GM18870 (cell line): ENCODE results near the gene GTF2IRD2.
"Not testable (repeated sequence)": the region's sequence is repeated elsewhere in the genome, so short reads cannot be mapped to it uniquely, and the experiment has no call there.

Experiments
- ATAC-seq: cut with Tn5 transposase; IDR thresholded peaks from one replicate; pipeline ENCODE4 v1.9.1; 2021; ENCODE audit warnings: moderate library complexity; ENCODE audit not compliant: unreplicated experiment

Gene GTF2IRD2

GRCh38 chr7:74788369-74789150, 62.8 kb downstream of the GTF2IRD2 start:
- peak; percentile 61 for ATAC-seq

- not testable (repeated sequence) for ATAC-seq
These were observed 67.8 kb downstream of the GTF2IRD2 start for GRCh38 chr7:74783595-74783994.

- ATAC-seq, result not testable (repeated sequence)
These were observed 69.7 kb downstream of the GTF2IRD2 start for GRCh38 chr7:74781746-74782145.

- ATAC-seq, result not testable (repeated sequence)
These were observed 72.4 kb downstream of the GTF2IRD2 start for GRCh38 chr7:74779053-74779452.

- ATAC-seq, result peak; percentile 49
These were observed 76.3 kb downstream of the GTF2IRD2 start for GRCh38 chr7:74775111-74775510.

GRCh38 chr7:74773760-74774750, 77.3 kb downstream of the GTF2IRD2 start, which contains the start of gene NCF1:
Gene NCF1, plus strand, starts transcription at chr7:74774011. Its CDS starts 21 bp downstream, at chr7:74774032.
- ATAC-seq, result peak; percentile 69

GRCh38 chr7:74772093-74772492, 79.3 kb downstream of the GTF2IRD2 start:
- not testable (repeated sequence) for ATAC-seq

GRCh38 chr7:74770062-74770461, 81.3 kb downstream of the GTF2IRD2 start:
- ATAC-seq, result not testable (repeated sequence)

- not testable (repeated sequence) for ATAC-seq
These were observed 84.4 kb downstream of the GTF2IRD2 start for GRCh38 chr7:74766991-74767390.

GRCh38 chr7:74766509-74766908, 84.9 kb downstream of the GTF2IRD2 start:
- not testable (repeated sequence) for ATAC-seq

- ATAC-seq, result not testable (repeated sequence)
These were observed 86.0 kb downstream of the GTF2IRD2 start for GRCh38 chr7:74765205-74765918.

- not testable (repeated sequence) for ATAC-seq
These were observed 92.4 kb downstream of the GTF2IRD2 start for GRCh38 chr7:74758982-74759381.

GRCh38 chr7:74758268-74758667, 93.1 kb downstream of the GTF2IRD2 start:
- ATAC-seq, result not testable (repeated sequence)

- not testable (repeated sequence) for ATAC-seq
These were observed 94.7 kb downstream of the GTF2IRD2 start for GRCh38 chr7:74756673-74757072.

GRCh38 chr7:74753921-74754482, 97.4 kb downstream of the GTF2IRD2 start:
- ATAC-seq, result not testable (repeated sequence)
